Thyroid gland (tissue), 4 donors: ENCODE results near the gene AATF.

Experiments used
- POLR2A ChIP-seq, 2 donors: fragments of 450-650 bp; IDR thresholded peaks; one replicate each; pipeline ENCODE4 v1.6.1; 2017; ENCODE audit warnings: antibody characterized with exemption in 2 of 2, mild to moderate bottlenecking in 2 of 2, moderate library complexity in 1 of 2
- TF ChIP-seq, protein P1 (sequence below), 6 experiments: fragments of 200-600 bp in 3 of 6; fragments of 450-650 bp in 3 of 6; sonication (generic) in 3 of 6; IDR thresholded peaks; one replicate each; pipeline ENCODE4 v1.5.1; 2016 to 2019; ENCODE audit warnings: antibody characterized with exemption in 6 of 6, mild to moderate bottlenecking in 2 of 6, inconsistent platforms in 1 of 6, moderate library complexity in 1 of 6

DNA sequence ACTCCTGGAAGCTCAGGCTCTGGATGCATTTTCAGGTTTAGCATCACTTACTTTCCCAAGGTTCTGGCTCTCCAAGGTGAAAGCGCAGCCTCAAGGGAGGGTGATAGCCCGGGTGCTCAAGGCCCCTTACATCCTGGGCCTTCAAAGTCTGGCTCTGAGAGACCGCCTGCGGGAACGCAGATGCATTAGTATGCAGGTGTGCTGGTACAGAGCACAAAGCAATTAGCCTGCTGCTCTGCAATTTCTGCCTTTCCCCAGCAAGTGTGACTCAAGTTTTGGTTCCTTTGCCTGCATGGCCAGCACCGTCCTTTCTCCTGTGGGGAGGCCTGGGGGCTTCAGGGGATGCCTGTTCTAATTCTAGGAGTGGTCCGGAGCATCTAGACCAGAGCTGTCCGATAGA lies 116.2 kb downstream of the AATF start:
- TF ChIP-seq, protein P1, sequence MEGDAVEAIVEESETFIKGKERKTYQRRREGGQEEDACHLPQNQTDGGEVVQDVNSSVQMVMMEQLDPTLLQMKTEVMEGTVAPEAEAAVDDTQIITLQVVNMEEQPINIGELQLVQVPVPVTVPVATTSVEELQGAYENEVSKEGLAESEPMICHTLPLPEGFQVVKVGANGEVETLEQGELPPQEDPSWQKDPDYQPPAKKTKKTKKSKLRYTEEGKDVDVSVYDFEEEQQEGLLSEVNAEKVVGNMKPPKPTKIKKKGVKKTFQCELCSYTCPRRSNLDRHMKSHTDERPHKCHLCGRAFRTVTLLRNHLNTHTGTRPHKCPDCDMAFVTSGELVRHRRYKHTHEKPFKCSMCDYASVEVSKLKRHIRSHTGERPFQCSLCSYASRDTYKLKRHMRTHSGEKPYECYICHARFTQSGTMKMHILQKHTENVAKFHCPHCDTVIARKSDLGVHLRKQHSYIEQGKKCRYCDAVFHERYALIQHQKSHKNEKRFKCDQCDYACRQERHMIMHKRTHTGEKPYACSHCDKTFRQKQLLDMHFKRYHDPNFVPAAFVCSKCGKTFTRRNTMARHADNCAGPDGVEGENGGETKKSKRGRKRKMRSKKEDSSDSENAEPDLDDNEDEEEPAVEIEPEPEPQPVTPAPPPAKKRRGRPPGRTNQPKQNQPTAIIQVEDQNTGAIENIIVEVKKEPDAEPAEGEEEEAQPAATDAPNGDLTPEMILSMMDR (IDR thresholded peaks at IDR 0.05) = no peak
- no peak for TF ChIP-seq POLR2A (IDR thresholded peaks at IDR 0.05)
